ENCODE measurements around the gene MVD.

GRCh38 chr16:88706965-88707826 is 44.3 kb upstream of the MVD start:
- no peak for TF ChIP-seq POLR2A (IDR thresholded peaks at IDR 0.05)
- TF ChIP-seq, protein P1, sequence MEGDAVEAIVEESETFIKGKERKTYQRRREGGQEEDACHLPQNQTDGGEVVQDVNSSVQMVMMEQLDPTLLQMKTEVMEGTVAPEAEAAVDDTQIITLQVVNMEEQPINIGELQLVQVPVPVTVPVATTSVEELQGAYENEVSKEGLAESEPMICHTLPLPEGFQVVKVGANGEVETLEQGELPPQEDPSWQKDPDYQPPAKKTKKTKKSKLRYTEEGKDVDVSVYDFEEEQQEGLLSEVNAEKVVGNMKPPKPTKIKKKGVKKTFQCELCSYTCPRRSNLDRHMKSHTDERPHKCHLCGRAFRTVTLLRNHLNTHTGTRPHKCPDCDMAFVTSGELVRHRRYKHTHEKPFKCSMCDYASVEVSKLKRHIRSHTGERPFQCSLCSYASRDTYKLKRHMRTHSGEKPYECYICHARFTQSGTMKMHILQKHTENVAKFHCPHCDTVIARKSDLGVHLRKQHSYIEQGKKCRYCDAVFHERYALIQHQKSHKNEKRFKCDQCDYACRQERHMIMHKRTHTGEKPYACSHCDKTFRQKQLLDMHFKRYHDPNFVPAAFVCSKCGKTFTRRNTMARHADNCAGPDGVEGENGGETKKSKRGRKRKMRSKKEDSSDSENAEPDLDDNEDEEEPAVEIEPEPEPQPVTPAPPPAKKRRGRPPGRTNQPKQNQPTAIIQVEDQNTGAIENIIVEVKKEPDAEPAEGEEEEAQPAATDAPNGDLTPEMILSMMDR (IDR thresholded peaks at IDR 0.05) = no peak

Data from right lobe of liver (tissue), 4 donors.